Hindlimb muscle (tissue), 1 donor: Measurements from ENCODE around the gene TXNDC16. TPM values are rescaled to one million over a fixed set of nuclear protein-coding genes. Genes with fewer than 3 reads are reported as not detected.
"Not testable (repeated sequence)": the region's sequence is repeated elsewhere in the genome, so short reads cannot be mapped to it uniquely, and the experiment has no call there.

ENCODE experiments used
- DNase-seq: peaks from one replicate; pipeline ENCODE4 v3.0.0-alpha.2; 2013
- polyA plus RNA-seq: library from polyadenylated mRNA; unstranded; fragments of 120-200 nt; gene quantifications from one replicate; pipeline ENCODE4 v1.2.1, GENCODE V29; 2013; ENCODE audit not compliant: insufficient read length

TXNDC16 gene
- polyA plus RNA-seq = 5.3 TPM

GRCh38 chr14:52552063-52552988, at the start of gene TXNDC16, which contains the start of gene GPR137C:
Gene TXNDC16, minus strand, starts transcription at chr14:52552505. Its CDS starts 8,948 bp downstream, at chr14:52543557.
Gene GPR137C, plus strand, starts transcription at chr14:52552836. Its CDS starts 312 bp downstream, at chr14:52553148.
- DNase-seq = peak; percentile 99

DNA sequence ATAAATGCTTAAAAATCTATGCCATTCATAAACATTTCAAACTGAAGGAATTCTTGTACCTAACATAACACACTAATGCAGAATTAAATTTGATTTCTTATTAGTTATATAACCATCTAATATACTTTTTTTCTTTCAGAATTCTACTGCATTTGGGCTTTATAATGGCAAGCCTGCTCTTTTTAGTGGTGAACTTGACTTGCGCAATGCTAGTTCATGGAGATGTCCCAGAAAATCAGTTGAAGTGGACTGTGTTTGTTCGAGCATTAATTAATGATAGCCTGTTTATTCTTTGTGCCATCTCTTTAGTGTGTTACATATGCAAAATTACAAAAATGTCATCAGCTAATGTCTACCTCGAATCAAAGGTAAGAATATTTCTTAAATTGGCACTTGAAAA, 47.7 kb upstream of the TXNDC16 start:
- no peak for DNase-seq

DNA sequence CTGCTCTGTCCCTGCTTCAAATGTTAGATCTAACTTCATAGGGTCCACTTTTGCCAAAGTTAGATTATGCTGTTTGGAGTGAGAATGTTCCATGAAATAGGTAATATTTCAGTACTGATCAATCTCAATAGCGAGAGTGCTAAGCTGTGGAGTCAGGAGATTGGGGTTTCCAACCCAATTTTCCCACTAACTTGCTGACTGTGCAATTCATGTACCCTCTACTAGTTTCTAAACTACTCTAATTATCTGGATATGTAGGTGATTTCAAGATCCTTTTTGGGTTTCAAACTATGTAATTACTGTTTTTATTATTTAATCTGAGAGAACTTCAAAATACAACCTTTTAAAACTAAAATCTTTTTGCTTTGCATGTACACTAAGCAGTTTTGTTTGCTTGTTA, 46.3 kb upstream of the TXNDC16 start:
- no peak for DNase-seq

- DNase-seq = no peak
Measured at GRCh38 chr14:52596861-52597260, 44.6 kb upstream of the TXNDC16 start.

- DNase-seq = no peak
Measured at GRCh38 chr14:52596320-52596719, 44.0 kb upstream of the TXNDC16 start.

DNA sequence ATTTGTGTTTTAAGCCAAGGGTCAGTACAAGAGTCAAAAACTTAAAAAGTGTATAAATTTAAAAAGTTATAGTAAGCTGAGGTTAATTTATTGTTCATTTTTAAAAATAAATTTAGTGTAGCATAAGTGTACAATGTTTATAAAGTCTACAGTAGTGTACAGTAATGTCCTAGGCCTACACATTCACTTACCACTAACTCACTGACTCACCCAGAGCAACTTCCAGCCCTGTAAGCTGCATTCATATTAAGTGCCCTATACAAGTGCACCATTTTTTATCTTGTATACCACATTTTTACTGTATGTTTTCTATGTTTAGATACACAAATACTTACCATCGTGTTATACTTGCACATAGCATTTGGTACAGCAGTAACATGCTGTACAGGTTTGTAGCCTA, 38.0 kb upstream of the TXNDC16 start:
- no peak for DNase-seq

GRCh38 chr14:52589646-52590045, 37.3 kb upstream of the TXNDC16 start:
- no peak for DNase-seq

- DNase-seq = no peak
Measured at GRCh38 chr14:52583544-52583943, 31.2 kb upstream of the TXNDC16 start.

- DNase-seq = no peak
Measured at GRCh38 chr14:52575858-52576257, 23.6 kb upstream of the TXNDC16 start.

GRCh38 chr14:52568454-52568853, 16.1 kb upstream of the TXNDC16 start:
- not testable (repeated sequence) for DNase-seq

GRCh38 chr14:52563120-52563519, 10.8 kb upstream of the TXNDC16 start:
- no peak for DNase-seq

GRCh38 chr14:52558688-52559087, 6.4 kb upstream of the TXNDC16 start:
- no peak for DNase-seq

DNA sequence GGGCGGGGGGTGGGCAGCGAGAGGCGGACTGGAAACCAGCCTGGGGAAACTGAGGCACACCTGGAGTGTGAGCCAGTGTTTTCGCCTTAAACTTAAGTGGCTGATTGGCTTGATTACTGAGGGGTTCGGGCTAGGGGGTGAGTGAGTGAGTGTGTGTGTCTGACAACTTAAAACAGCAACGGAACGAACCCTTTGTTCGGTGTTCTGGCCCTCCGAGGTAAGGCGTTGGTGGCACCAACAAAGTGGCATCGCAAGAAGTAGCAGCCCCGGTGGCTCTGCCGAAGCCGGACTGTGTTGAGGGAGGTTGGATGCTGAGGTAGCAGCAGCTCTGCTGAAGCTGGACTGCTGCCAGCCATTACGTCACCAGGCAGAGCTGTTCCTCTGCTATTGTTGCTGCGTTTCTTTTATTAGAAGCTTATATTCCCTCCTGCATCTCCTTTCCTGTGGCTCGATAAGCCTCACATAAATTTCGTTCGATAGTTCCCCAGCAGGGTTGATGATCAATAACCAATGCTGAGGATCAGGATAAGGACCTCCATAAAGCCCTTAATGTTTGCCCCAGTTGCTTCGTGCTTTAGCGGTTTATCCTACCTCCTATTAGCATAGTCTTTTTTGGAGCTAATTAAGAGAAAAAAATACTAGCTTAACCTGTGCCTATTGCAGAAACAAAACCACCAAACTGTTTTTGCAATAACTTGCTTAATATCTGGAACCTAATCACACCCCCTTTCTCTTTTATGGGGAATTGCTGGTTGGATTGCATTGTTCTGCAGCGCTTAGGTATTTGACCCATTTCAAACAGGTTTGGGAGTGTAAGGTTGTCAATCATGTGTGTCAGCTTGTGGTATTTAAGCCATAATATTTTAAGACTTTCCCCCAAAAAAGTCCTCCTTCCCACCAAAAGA, 1.6 kb upstream of the TXNDC16 start:
- DNase-seq = peak; percentile 94

GRCh38 chr14:52553002-52553670, 831 bp upstream of the TXNDC16 start:
- DNase-seq = no peak

- DNase-seq = peak; percentile 54
Measured at GRCh38 chr14:52551696-52552062, 626 bp downstream of the TXNDC16 start.

- DNase-seq = no peak
Measured at GRCh38 chr14:52551205-52551604, 1.1 kb downstream of the TXNDC16 start.

DNA sequence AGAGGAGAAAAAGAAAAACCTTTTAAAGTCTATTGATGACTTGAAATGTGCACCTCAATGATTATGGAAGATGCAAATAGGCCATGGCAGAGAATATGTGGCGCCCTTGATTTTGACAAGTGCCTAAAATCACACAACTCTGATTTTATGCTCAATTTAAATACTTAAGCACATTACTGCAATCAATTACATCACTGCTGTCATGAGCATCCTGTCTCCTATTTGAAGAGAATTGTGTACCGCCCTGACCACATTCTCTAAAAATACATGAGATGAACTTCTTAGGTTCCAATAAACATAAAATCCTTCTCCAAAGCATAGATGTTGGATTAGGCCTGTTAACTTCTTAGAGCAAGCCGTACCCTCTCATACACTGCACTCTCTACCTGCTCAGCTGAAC, 1.6 kb downstream of the TXNDC16 start:
- DNase-seq = no peak

- DNase-seq = no peak
Measured at GRCh38 chr14:52547526-52547925, 4.8 kb downstream of the TXNDC16 start.

GRCh38 chr14:52547027-52547426, 5.3 kb downstream of the TXNDC16 start:
- DNase-seq = no peak

DNA sequence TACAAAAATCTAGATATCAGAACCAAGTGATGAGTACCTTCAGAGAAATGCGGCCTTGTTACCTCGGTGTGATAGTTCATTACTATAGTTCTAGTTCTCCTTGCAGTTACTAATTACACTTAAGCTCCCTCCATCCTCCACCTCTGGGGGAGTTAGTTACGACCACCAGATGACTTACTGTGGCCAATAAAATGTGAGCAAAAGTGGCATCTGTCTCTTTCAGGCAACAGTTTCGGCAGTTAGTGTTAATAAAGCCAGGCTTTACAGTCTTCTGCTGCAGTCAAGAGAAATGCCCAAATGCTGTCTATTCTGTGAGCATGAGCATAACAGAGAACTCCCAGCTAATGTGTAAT, 6.0 kb downstream of the TXNDC16 start:
- no peak for DNase-seq

- DNase-seq = no peak
Measured at GRCh38 chr14:52545584-52546317, 6.6 kb downstream of the TXNDC16 start.

GRCh38 chr14:52538623-52539022, 13.7 kb downstream of the TXNDC16 start:
- no peak for DNase-seq
